ENCODE results near the gene MEAK7.

Gene MEAK7

GRCh38 chr16:84550096-84550495, 45.6 kb upstream of the MEAK7 start:
- no peaks in the 10 kb centered on the region for H3K27me3 ChIP-seq (ENCODE audit: control insufficient read depth in 3 of 3, insufficient read depth in 3 of 3, low read depth in 1 of 3, low read length in 3 of 3)
- H2AK5ac ChIP-seq (ENCODE audit: low read depth, low read length), result peak overlapping the region; percentile 12
- no peak overlapping the region for H2BK120ac ChIP-seq (ENCODE audit: low read depth, low read length)
- peaks cover 28 to 51% of the 10 kb centered on the region in 2 donors for H3K4me1 ChIP-seq (ENCODE audit: control insufficient read depth in 2 of 2, insufficient read depth in 1 of 2, low read depth in 1 of 2, low read length in 2 of 2)
- H4K8ac ChIP-seq (ENCODE audit: low read depth, low read length), result no peak overlapping the region
- no peak for DNase-seq (ENCODE audit: low spot score)
- no peaks in the 10 kb centered on the region for H3K9me3 ChIP-seq (replicated peaks in 1 of 2; ENCODE audit: control insufficient read depth in 2 of 2, insufficient read depth in 1 of 2, low read depth in 1 of 2, low read length in 2 of 2)
- H3K4me3 ChIP-seq (ENCODE audit: low read length in 2 of 2), result no peak overlapping the region
- H3K4ac ChIP-seq (ENCODE audit: low read length), result no peak overlapping the region
- WGBS, 2 donors (ENCODE audit: extremely low coverage in 2 of 2, insufficient read length in 2 of 2, insufficient replicate concordance in 1 of 2), result no CpG with 5 or more reads among the region's 4 CpGs
- H3K18ac ChIP-seq (ENCODE audit: low read length), result peak overlapping the region; percentile 61
- no peak overlapping the region for H3K9ac ChIP-seq (ENCODE audit: low read depth, low read length, poor library complexity)
- H3K36me3 ChIP-seq (replicated peaks in 1 of 2; ENCODE audit: control insufficient read depth in 2 of 2, insufficient read depth in 2 of 2, low read length in 2 of 2), result no peaks in the 10 kb centered on the region
- H4K91ac ChIP-seq (ENCODE audit: low read depth, low read length, poor library complexity), result no peak overlapping the region
- H3K14ac ChIP-seq (ENCODE audit: low read length), result no peak overlapping the region
- H3K23ac ChIP-seq (ENCODE audit: low read depth, low read length, poor library complexity), result no peak overlapping the region
- H2BK15ac ChIP-seq (ENCODE audit: low read length), result no peak overlapping the region
- no peak overlapping the region for H2BK12ac ChIP-seq (ENCODE audit: low read length)
- no peak overlapping the region for H2BK5ac ChIP-seq (ENCODE audit: low read length)
- no peak overlapping the region for H2AFZ ChIP-seq (ENCODE audit: low read length)
- H3K27ac ChIP-seq (replicated peaks; ENCODE audit: low read length), result no peak overlapping the region
- no peaks in the 10 kb centered on the region for H3K79me1 ChIP-seq (ENCODE audit: low read depth, low read length)
- no peak overlapping the region for H3K4me2 ChIP-seq (ENCODE audit: insufficient read depth, low read length, poor library complexity, severe bottlenecking)

- peak overlapping the region; percentile 40 for H2BK120ac ChIP-seq (ENCODE audit: low read depth, low read length)
- no peaks in the 10 kb centered on the region for H3K27me3 ChIP-seq (ENCODE audit: control insufficient read depth in 3 of 3, insufficient read depth in 3 of 3, low read depth in 1 of 3, low read length in 3 of 3)
- H3K18ac ChIP-seq (ENCODE audit: low read length), result peak overlapping the region; percentile 96
- peak overlapping the region; percentile 89 for H2BK5ac ChIP-seq (ENCODE audit: low read length)
- no peak overlapping the region for H3K4me2 ChIP-seq (ENCODE audit: insufficient read depth, low read length, poor library complexity, severe bottlenecking)
- peak overlapping the region; percentile 63 for H2BK15ac ChIP-seq (ENCODE audit: low read length)
- peak overlapping the region; percentile 93 for H2BK12ac ChIP-seq (ENCODE audit: low read length)
- peak overlapping the region; percentile 84 for H2AK5ac ChIP-seq (ENCODE audit: low read depth, low read length)
- no peaks in the 10 kb centered on the region for H3K9me3 ChIP-seq (replicated peaks in 1 of 2; ENCODE audit: control insufficient read depth in 2 of 2, insufficient read depth in 1 of 2, low read depth in 1 of 2, low read length in 2 of 2)
- peak overlapping the region; percentile 86 for H3K9ac ChIP-seq (ENCODE audit: low read depth, low read length, poor library complexity)
- H2AFZ ChIP-seq (ENCODE audit: low read length), result peak overlapping the region; percentile 72
- WGBS, 2 donors (ENCODE audit: extremely low coverage in 2 of 2, insufficient read length in 2 of 2, insufficient replicate concordance in 1 of 2), result no CpG with 5 or more reads among the region's 25 CpGs
- no peak overlapping the region for H4K8ac ChIP-seq (ENCODE audit: low read depth, low read length)
- no peak overlapping the region for H3K4me3 ChIP-seq (ENCODE audit: low read length in 2 of 2)
- DNase-seq (ENCODE audit: low spot score), result no peak
- H4K91ac ChIP-seq (ENCODE audit: low read depth, low read length, poor library complexity), result peak overlapping the region; percentile 60
- no peaks in the 10 kb centered on the region for H3K79me1 ChIP-seq (ENCODE audit: low read depth, low read length)
- H3K4ac ChIP-seq (ENCODE audit: low read length), result no peak overlapping the region
- peak overlapping the region; percentile 82 for H3K23ac ChIP-seq (ENCODE audit: low read depth, low read length, poor library complexity)
- H3K36me3 ChIP-seq (replicated peaks in 1 of 2; ENCODE audit: control insufficient read depth in 2 of 2, insufficient read depth in 2 of 2, low read length in 2 of 2), result no peaks in the 10 kb centered on the region
- H3K4me1 ChIP-seq (ENCODE audit: control insufficient read depth in 2 of 2, insufficient read depth in 1 of 2, low read depth in 1 of 2, low read length in 2 of 2), result peaks cover 32 to 52% of the 10 kb centered on the region in 2 donors
- no peak overlapping the region for H3K27ac ChIP-seq (replicated peaks; ENCODE audit: low read length)
- no peak overlapping the region for H3K14ac ChIP-seq (ENCODE audit: low read length)
These were observed 44.7 kb upstream of the MEAK7 start for GRCh38 chr16:84548971-84549844.

GRCh38 chr16:84548508-84548907, 44.0 kb upstream of the MEAK7 start:
- Histone ChIP-seq H3K9me3 (replicated peaks in 1 of 2; ENCODE audit: control insufficient read depth in 2 of 2, insufficient read depth in 1 of 2, low read depth in 1 of 2, low read length in 2 of 2) (no peaks in the 10 kb centered on the region), H3K4ac (ENCODE audit: low read length) (no peak overlapping the region), H3K36me3 (replicated peaks in 1 of 2; ENCODE audit: control insufficient read depth in 2 of 2, insufficient read depth in 2 of 2, low read length in 2 of 2) (no peaks in the 10 kb centered on the region), H3K4me1 (ENCODE audit: control insufficient read depth in 2 of 2, insufficient read depth in 1 of 2, low read depth in 1 of 2, low read length in 2 of 2) (peaks cover 32 to 54% of the 10 kb centered on the region in 2 donors), H3K79me1 (ENCODE audit: low read depth, low read length) (no peaks in the 10 kb centered on the region), H2AK5ac (ENCODE audit: low read depth, low read length) (peak overlapping the region; percentile 84), H3K23ac (ENCODE audit: low read depth, low read length, poor library complexity) (no peak overlapping the region), H4K8ac (ENCODE audit: low read depth, low read length) (no peak overlapping the region), H2AFZ (ENCODE audit: low read length) (no peak overlapping the region), H4K91ac (ENCODE audit: low read depth, low read length, poor library complexity) (no peak overlapping the region), H3K27me3 (ENCODE audit: control insufficient read depth in 3 of 3, insufficient read depth in 3 of 3, low read depth in 1 of 3, low read length in 3 of 3) (no peaks in the 10 kb centered on the region), H2BK120ac (ENCODE audit: low read depth, low read length) (peak overlapping the region; percentile 40), H3K14ac (ENCODE audit: low read length) (peak overlapping the region; percentile 72), H3K4me2 (ENCODE audit: insufficient read depth, low read length, poor library complexity, severe bottlenecking) (no peak overlapping the region), H2BK15ac (ENCODE audit: low read length) (peak overlapping the region; percentile 63), H2BK12ac (ENCODE audit: low read length) (peak overlapping the region; percentile 49), H2BK5ac (ENCODE audit: low read length) (peak overlapping the region; percentile 89), H3K18ac (ENCODE audit: low read length) (peak overlapping the region; percentile 92), H3K9ac (ENCODE audit: low read depth, low read length, poor library complexity) (no peak overlapping the region), H3K27ac (replicated peaks; ENCODE audit: low read length) (peak overlapping the region; percentile 33), H3K4me3 (ENCODE audit: low read length in 2 of 2) (no peak overlapping the region)
- no peak for DNase-seq (ENCODE audit: low spot score)
- WGBS, 2 donors (ENCODE audit: extremely low coverage in 2 of 2, insufficient read length in 2 of 2, insufficient replicate concordance in 1 of 2), result no CpG with 5 or more reads among the region's 8 CpGs

DNA sequence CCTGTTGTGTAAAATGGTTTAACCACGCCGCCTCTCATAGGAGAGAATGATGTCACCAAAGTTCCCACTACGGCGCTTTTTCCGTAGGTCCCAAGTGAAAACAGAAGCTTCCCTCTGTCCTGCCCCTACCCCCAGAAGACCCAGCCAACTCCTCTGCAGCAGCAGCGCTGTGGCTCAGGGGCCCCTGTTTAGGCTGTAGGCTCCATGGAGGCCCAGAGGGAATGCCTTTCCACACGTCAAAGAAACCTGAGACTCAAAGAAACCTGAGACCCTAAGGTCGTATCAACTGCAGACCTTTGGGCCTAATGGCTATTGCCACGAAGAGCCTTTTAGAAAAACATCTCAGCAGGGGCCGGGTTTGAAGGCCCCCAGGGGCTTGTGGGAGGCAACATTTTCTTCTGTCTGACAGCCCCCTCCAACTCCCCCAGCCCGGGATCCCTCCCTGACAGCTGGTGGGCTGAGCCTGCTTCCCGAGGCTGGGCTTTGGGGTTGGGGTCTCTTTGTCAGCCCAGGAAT, 43.1 kb upstream of the MEAK7 start:
- H3K4me2 ChIP-seq (ENCODE audit: insufficient read depth, low read length, poor library complexity, severe bottlenecking), result peak overlapping the region; percentile 35
- H3K18ac ChIP-seq (ENCODE audit: low read length), result peak overlapping the region; percentile 36
- peaks cover 32 to 55% of the 10 kb centered on the region in 2 donors for H3K4me1 ChIP-seq (ENCODE audit: control insufficient read depth in 2 of 2, insufficient read depth in 1 of 2, low read depth in 1 of 2, low read length in 2 of 2)
- no peak overlapping the region for H3K23ac ChIP-seq (ENCODE audit: low read depth, low read length, poor library complexity)
- H3K27me3 ChIP-seq (ENCODE audit: control insufficient read depth in 3 of 3, insufficient read depth in 3 of 3, low read depth in 1 of 3, low read length in 3 of 3), result no peaks in the 10 kb centered on the region
- H2BK12ac ChIP-seq (ENCODE audit: low read length), result no peak overlapping the region
- WGBS, 2 donors (ENCODE audit: extremely low coverage in 2 of 2, insufficient read length in 2 of 2, insufficient replicate concordance in 1 of 2), result no CpG with 5 or more reads among the region's 12 CpGs
- peak overlapping the region; percentile 65 for H2AFZ ChIP-seq (ENCODE audit: low read length)
- H4K8ac ChIP-seq (ENCODE audit: low read depth, low read length), result no peak overlapping the region
- no peak overlapping the region for H3K4ac ChIP-seq (ENCODE audit: low read length)
- no peak overlapping the region for H4K91ac ChIP-seq (ENCODE audit: low read depth, low read length, poor library complexity)
- no peak overlapping the region for H3K14ac ChIP-seq (ENCODE audit: low read length)
- no peak overlapping the region for H2BK5ac ChIP-seq (ENCODE audit: low read length)
- no peak overlapping the region for H2BK120ac ChIP-seq (ENCODE audit: low read depth, low read length)
- no peak overlapping the region for H3K4me3 ChIP-seq (ENCODE audit: low read length in 2 of 2)
- H3K79me1 ChIP-seq (ENCODE audit: low read depth, low read length), result no peaks in the 10 kb centered on the region
- no peaks in the 10 kb centered on the region for H3K36me3 ChIP-seq (replicated peaks in 1 of 2; ENCODE audit: control insufficient read depth in 2 of 2, insufficient read depth in 2 of 2, low read length in 2 of 2)
- H2BK15ac ChIP-seq (ENCODE audit: low read length), result no peak overlapping the region
- H3K9me3 ChIP-seq (replicated peaks in 1 of 2; ENCODE audit: control insufficient read depth in 2 of 2, insufficient read depth in 1 of 2, low read depth in 1 of 2, low read length in 2 of 2), result no peaks in the 10 kb centered on the region
- H2AK5ac ChIP-seq (ENCODE audit: low read depth, low read length), result no peak overlapping the region
- no peak overlapping the region for H3K9ac ChIP-seq (ENCODE audit: low read depth, low read length, poor library complexity)
- peak; percentile 83 for DNase-seq (ENCODE audit: low spot score)
- peak overlapping the region; percentile 73 for H3K27ac ChIP-seq (replicated peaks; ENCODE audit: low read length)

Measured in neuronal stem cell (in vitro differentiated cells).